Activated gamma-delta T cell (primary cell): Measurements from ENCODE around the gene CEBPG.

Experiments used
- DNase-seq: peaks from one replicate; lab custom pipeline; 2025; lab: John Stamatoyannopoulos, UW

CEBPG gene

DNA sequence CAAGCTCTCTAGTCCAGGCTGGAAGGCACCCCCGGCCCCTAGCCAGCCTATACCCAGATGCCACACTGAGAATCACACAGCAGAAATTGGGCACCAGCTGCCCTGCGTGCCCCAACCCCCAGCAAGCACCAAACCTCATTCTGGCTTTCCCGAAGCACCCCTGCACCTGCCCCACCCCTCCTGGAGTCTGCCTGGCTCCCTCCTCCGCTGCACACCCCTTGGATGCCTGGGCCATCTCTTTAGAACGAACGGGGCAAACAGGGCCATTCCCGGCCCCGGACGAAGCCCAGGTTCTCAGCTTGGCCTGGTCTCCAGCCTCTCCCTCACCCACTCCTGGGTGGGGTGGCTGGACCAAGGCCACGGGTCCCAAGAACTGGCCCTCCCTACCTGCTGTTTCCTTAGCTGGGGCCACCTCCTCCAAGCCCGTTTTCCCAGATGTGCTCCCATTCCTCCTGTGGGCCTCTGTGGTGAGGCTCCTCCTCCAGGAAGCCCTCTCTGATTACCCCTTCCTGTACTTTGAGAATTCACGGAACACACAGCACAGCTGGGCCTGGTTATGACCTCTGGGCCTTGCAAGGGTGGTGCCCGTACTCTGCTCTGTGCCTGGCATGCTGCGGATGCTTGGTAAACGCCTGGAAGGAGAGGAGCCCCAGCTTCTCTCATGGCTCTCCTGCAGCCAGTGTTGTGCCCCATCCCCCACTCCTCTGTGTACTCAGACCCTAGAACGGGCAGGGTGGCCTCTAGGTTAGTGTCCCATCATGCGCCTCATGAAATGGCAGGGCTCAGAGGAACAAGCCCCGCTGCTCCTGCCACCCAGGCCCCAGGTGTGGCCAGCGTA is 21.4 kb downstream of the CEBPG start:
- DNase-seq = no peak

DNA sequence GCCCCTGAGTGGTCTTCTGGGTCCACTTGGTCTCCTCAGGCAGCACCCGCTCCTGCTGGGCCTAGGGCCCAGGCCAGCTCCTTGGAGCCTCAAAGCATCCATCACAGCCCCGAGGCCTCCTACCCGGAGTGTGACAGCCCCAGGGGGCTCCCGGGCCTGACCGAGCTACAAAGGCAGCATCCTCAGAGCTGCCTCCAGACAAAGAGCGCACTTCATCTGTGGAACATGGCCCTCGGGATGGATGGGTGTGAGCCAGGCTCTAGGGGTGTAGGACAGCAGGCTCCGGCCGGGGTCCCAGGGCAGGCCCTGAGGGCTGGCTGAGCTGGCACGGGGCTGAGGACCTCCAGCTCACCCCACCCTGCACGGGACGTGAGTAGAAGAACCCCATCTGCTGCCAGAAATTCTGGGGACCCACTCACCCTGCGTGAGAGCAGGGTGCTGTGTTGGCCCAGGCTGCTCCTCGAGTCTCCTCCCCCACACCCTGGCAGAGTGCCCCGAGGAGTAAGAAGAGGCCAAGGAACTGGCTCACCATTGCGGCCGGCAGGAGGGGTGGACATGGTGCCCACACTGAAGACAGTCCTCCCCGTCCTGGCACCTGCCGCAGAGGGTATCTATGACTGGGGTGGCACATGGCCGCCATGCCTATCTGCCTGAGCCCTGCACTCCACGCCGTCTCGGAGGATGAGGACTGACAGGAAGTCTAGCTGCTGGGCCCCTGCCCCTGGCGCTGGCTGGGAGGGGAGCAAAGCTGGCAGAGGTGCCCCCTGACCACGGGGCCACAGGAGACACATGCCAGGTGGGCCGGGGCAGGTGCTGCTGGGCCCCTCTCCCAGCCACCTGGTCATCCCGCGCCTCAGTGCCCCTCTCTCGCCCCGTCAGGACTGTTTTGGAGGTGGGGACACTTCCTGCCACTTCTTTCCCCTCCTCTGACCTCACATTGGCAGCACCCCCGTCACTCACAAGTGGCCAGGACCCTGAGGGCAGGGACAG is 22.3 kb downstream of the CEBPG start:
- no peak for DNase-seq

DNA sequence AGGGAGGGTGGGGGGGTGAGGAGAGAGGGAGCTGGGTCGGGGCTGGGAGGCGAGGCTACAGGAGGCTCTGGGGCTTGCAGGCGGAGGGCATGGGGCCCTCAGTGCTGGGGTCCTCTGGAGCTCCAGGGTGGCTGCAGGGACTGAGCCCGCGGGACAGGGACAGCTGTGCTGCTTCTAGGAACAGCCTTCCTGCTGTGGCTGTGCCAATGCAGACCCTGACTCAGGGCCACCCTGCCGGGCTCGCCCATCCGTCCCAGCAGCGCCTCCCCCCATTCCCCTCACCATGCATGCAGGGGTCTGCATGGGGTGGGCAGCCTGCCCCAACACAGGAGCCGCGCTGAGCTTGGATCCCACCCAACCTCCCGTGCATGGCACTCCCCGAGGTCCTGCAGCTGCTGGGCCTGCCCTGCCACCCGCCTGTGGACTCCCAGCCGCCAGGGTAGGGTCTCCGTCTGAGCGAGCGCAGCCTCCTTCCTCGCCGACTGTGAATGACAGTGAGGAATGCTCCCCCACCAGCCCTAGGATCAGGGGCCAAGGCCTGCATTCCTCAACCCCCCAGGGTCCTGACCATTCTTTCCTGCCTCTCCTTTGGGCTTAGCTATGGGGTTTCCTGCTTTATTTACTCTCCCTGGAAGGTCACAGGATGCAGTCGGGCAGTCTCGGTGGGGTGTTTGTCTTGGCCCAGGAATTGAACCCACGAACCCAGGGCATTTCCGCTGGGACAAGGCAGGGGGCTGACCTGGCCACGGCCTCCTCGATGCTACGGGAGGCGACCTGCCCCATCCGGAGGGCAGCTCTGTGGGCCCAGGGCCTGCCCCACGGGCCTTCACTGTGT is 23.4 kb downstream of the CEBPG start:
- DNase-seq = no peak

DNA sequence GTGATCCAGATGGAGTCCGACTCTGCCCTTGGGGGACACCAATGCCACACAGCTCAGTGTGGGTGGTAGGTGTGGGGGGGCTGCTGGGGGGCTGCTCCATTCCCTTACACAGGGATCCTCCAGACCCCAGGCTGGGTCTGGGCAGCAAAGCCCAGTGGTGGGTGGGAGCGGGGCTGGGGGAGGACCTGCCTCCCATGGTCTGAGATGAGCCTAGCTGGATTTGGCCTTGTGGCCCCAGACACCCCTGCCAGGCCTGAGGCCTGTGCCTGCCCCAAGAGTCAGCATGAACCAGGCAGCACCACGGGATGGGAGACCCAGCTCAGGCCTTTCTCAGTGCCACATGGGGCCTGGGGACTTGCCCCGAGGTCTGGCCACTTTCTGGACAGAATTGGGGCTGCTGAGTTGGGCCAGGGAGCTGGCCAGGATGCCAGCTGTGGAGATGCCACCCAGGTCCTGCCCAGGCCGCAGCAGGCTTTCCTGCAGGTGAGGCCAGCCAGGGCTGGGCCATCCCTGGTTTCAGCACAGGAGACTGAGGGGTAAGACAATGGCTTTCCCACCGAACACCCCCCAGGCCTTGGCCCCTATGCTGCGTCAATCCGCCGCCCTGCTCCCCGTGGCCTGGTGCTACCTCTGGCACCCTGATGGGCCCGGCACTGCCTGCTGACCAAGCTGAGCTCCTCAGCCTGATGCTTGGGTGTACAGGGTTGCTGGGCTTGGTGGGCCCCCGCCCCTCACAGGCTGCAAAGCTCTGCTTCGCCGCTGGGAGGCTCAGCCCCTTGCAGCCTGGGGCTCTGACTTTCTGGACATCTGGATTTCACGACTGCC is 24.2 kb downstream of the CEBPG start:
- DNase-seq = no peak

DNA sequence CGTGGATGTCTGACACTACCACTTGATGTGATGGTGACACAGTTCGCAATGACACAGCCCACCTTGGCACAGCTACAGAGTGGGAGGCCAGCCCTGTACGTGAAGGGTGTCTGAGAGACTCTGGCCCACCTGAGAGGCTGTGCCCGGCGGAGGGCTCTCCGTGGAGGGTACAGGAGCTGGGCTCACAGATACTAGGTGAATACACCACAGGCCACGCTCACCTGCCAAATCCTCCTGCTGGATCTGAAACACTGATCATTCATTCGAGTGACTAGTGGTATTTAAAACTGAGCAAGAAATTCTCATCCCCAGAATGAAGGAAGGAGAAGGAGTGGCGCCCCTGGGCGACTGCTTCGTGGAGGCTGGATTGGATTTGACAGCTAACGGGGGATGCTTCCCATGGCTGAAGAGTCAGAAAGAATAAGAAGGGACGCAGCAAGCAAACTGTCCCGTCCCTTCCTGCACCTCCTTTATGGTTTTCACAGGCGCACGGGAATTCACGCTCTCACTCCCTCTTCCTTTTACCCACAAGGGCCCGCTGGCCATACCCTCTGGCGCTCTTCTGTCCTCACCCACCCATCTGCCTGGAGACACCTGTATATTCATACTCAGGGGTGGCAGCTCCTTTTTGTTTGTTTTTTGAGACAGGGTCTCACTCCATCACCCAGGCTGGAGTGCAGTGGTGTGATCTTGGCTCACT is 25.0 kb downstream of the CEBPG start:
- no peak for DNase-seq

DNA sequence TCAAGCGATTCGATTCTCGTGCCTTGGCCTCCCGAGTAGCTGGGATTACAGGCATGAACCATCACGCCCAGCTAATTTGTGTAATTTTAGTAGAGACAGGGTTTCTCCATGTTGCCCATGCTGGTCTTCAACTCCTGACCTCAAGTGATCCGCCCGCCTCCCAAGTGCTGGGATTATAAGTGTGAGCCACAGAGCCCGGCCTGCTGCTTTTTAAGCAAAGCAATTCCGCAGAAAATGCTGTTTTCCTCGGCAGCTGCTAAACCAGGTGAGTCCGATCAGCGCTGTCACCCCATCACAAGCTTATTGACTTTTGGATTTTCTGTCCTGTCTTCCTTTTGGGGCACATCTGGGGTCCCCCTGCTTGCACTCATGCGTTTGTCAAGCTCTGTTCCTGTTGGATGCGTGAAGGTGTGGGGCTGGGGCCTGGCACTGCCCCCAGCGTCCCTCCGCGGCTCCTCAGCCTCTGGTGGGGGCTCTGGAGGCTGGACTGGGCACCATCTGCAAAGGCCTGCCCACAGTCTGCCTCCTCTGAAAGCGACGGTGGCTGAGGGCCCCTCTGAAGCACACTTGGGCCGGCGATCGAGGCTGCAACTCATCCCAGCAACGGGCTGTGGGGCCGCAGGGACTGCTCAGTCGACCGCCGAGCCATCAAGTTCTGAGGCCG is 25.7 kb downstream of the CEBPG start:
- no peak for DNase-seq

DNA sequence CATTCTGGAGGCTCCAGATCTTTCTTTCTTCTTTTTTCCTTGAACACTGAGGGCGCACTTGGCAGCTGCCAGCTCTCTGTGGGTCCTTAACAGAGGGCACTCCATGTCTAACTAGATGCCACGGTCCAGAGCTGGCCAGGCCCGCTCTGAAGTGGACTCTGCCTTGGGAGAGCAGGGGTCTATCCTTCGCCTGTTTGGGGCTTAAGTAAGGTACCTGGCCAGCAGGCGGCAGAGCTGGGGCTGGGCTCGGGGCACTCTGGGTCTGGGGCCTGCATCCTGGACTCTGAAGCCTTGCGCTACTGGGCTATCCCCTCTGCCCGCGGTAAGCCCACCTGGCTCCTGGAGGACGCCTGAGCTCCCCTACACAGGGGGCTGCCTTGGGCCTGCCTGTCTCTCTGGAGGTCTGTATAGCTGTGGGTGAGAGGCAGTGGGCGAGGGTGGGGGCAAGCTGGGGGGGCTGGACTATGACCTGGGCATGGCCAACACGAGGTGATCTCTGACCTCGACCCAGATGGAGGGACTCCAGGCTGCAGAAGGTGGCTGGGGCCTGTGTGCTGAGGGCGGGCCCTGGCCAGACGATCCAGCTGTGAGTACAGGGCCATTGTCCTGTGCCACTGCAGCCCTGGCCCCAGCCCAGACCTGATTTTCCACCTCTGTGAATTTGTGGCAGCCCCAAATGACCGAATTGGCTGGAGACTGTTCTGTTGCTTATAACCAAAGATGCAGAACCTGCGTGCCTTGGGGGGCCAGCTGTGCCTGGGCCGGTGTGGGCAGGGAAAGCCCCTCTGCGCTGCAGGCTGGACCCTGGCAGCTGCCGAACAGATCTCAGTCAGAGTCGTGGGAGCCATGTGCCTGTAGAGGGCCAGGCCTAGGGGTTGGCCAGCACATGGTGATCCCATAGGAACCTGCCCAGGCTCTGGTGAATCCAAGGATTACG is 26.5 kb downstream of the CEBPG start:
- DNase-seq = no peak

DNA sequence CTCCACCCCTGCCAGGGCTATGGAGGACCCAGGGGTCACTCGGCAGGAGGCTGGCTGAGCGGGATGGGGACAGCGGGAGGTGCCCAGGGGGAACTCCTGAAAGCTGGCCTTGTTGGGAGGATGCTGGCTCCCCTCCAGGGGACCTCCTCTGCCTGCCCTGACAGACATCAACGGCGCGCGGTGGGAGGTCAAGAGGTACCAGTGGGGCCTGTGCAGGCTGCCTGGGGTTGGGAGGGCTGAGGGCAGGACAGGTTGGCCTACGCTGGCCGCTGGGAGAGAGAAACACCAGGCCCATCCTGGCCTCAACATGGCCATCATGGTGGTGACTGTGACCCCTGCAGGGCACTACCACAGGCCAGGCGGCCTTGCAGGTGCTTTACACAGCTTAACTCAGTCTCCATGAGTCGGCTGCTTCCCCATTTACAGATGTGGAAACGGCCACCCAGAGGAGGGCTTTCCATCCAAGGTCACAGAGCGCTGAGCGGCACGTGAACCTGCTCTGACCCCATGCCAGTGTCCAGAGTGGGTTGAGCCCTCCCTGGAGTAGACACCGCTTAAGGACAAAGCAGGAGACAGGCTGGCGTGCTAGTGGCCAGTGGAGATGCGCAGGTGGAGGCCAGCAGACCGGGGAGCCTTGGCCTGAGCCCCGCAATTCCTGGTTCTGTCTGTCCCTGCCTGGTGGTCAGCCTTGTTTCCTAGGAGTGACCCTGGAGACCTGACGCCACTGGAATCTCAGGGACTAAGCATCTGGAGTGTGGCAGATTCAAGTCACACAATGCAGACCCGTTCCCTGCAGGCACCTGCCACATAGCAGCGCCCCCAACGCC is 27.6 kb downstream of the CEBPG start:
- no peak for DNase-seq

DNA sequence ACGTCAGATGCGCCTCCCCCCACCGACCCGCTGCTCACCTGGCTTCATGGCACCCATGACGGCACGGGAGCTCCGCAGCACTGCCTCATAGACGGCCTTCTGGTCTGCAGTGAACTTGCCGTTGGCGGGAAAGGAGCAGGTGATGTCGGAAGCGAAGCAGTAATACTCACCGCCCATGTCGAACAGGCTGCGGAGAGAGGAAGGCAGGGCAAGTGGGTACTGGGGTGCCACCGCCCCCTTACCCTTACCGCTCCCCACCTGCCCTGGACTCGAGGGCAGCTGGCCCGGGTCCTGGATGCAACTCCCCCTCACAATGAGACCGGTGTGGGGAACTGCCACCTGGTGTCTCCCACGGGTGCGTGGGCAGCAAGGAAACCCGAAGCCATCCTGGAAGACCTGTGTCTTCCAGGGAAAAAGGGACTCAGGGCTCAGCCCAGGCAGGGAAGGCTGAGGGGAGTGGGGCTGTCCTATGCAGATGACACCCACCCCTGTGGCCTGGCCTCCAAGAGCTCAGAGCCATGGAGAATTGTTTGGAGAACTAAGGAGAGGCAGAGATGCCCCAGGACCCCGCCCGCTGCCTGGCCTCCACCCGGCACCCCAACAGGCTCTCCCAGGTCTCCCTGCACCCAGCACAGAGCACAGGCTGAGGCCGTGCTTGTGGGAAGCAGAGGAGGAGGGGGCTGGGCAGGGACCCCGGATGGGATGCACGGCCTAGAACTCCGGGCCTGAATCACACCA is 28.3 kb downstream of the CEBPG start:
- no peak for DNase-seq

DNA sequence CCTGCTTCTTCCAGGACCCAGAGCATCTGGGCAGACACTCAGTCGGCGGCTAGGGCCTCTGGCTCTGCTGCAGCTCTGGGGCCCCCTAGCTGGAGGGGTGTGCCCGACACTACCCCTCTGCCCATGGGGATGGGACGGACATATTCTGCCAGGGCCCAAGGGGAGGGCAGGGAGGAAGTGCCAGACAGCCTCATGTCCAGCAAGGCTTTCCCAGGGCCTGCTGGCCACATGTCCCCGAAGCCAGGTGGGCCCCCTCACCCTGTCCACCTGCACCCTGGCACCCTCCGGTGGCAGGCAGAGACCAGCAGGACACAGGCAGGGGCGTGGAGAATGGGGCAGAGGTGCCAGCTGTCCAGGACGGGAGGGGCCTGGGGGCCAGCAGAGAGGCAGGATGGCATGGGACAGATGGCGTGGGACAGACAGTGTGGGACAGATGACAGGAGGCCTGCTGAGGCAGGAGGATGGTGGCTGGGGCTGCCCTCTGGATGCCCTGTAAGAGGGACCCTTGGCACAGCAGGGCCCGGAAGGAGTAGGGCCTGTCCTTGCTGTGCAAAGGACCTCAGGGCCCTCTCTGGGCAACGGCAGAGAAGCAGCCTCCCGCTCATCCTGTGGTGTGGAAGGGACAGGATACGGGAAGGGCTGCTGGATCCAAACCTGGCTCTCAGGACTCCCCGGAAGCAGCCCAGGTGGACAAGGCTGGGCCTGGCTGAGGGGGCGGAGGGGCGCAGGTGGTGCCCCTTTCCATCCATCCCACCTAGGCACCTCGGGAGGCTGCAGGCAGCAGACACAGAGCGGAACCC is 29.1 kb downstream of the CEBPG start:
- DNase-seq = no peak

DNA sequence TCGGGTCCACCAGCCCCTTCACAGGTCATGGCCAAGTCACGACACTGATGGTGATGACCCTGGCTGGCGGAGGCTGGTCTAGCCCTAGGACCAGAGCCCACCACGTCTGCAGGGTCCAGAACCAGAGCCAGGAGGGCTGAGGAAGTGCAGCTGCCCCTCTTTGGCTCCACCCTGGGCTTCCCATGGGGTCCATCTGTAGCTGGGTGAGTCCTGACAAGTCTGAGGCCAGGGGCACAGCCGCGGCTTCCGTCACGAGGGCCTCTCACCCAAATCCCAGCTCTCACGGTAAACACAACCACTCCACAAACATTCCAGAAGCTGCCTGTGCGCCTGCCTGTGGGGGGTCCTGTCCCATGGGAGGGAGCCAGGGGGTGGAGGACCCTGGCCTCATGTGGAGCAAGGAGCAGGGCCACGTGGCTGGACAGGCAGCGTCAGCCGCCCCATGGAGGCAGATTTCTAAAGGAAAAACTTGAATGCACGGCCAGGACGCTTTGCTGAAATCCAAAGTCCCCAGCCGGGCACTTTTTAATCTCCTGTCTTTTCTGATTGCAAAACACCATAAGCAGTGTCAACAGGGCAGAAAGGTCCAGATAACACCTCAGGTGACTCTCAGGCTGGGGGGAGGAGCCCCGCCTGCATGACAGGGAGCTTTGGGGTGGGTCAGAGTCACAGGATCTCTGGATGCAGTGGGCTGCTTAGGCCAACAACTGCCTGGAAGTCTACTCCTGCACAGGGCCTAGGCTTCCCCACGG is 29.9 kb downstream of the CEBPG start:
- no peak for DNase-seq

DNA sequence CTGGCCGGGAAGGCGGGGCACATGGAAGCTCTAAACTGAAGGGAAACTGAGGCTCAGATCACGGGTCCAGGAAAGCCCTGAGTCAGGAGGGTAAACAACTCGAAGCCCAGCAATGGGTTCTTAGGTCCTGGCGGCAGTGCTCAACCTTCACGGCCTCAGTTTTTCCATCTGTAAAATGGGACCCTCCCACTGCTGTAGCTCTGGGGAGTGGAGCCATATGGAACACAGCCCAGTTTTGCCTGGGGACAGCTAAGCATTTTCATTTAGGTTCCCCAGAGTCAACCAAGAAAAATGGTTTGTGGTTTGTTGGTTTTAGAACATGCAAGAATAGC is 30.4 kb downstream of the CEBPG start:
- DNase-seq = no peak

DNA sequence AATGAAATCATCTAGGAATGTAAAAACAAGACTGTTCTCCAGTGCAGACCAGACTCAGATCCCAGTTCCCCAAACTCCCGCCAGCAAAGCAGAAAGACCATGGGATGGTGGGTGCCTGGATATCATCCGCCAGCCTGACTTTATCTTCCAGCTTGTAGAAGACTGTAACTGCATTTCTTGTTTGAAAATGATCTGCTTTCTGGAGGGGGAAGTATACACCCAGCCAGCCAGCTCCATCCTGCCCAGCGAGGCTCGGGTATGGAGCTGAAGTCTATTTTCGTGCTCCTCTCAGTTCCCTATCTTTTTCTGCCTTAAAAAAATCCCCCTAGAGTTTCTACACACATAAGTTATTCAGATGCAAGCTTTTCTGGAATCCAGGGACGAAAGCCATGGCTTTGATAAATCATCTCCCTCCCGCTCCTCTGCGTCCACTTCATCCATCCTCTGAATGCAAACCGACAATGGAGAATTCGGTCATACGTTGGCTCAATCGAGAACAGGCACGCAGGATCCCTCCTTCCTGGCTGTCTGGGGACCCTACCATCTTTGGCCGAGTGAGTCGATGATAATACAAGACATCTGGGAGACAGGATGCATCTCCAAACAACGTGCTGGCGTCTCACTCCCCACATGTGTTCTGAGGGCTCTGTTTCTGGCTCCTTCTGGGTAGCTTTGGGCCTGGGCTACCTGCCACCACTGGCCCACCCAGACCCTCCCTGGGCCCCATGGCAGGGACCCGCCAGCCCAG is 31.2 kb downstream of the CEBPG start:
- no peak for DNase-seq

DNA sequence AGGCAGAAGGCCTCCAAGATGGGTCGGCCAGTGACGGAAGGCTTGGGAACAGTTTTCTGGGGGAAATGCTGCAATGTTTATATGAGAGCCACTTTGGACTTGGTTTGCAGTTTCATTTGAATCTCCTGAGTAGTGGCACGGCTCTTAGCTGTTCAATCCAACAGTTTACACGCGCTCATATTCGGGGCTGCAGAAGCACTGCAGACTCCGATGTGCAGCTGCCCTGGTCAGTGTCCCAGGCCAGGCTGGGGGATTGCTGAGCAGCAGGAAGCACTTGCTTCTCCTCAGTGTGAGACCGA is 31.7 kb downstream of the CEBPG start:
- no peak for DNase-seq
